ENCODE results near the gene XRN2. TPM values are rescaled to one million over a fixed set of nuclear protein-coding genes. Genes with fewer than 3 reads are reported as not detected.

XRN2 gene
- total RNA-seq, 1 experiment from 2014 or later = 77.7 TPM

DNA sequence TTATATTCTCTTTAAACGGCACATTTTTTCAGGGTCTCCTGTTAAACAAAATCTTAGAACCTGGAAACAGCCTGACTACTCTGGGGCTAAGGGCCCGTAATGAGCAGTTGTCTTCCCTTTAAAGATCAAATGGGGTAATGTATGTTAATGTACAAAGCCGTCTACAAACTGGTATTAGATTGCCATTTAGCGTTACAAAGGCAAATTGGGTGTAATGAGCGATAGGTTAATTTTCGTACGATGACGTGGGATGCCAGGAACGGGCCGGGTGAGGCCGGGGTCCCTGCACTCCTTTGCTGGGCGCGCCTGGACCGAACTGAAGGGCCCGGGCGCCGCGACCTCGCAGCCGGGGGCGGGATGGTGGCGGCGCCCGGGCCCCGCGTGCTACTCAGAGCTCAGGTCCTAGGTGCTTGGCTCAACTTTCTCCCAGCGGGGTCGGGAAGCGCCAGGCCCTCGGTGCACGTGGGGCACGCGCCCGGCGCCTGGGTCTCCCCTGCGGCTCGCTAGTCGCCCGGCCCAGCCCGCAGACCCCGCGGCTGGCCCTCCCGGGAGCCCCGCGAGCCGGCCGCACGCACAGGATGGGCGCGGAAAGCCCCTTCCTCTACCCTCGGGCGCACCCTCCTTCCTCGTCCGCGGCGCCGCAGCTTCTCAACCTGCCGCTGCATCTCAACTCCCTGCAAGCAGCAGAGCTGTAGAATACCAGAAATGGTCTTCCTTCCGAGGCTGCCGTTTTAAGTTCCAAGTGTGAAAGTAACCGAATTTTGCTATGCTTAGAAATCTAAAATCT is 88.2 kb downstream of the XRN2 start:
- ATAC-seq (peak; percentile 12; the same call in 1 of the 2 replicates), DNase-seq (ENCODE audit: low read depth, low spot score) (no peak)
- no peaks in the 10 kb centered on the region for H3K4me1 ChIP-seq (ENCODE audit: control insufficient read depth, insufficient read depth, low read length)
- no peak overlapping the region for H3K27ac ChIP-seq (ENCODE audit: low read length)
- ChIA-PET POLR2A (no interaction called here), CTCF (no interaction called here)
- in situ Hi-C loops (cut with HindIII; ENCODE audit: low pct_unique_long_range_greater_than_20kb, low sequenced_read_pairs) (no loop called here), intact Hi-C loops (cut with micrococcal nuclease; ENCODE audit: unreplicated experiment) (no loop called here)
- no TSS peak for BruUV-seq (replicated peaks)
- H3K9me3 ChIP-seq (ENCODE audit: control insufficient read depth, insufficient read depth, low read depth, low read length) = no peaks in the 10 kb centered on the region
- TF ChIP-seq TCF7L2 (IDR thresholded peaks at IDR 0.05; ENCODE audit: low read depth, low read length) (no peak), SIN3A (IDR thresholded peaks at IDR 0.05; ENCODE audit: borderline replicate concordance, insufficient read depth, low read depth, low read length) (no peak), POLR2AphosphoS5 (IDR thresholded peaks at IDR 0.05; ENCODE audit: low read depth, low read length) (no peak), REST (IDR thresholded peaks at IDR 0.05; ENCODE audit: insufficient read depth in 1 of 2, low read depth in 2 of 2, low read length in 1 of 2) (no peak)
- TF ChIP-seq, protein P1, sequence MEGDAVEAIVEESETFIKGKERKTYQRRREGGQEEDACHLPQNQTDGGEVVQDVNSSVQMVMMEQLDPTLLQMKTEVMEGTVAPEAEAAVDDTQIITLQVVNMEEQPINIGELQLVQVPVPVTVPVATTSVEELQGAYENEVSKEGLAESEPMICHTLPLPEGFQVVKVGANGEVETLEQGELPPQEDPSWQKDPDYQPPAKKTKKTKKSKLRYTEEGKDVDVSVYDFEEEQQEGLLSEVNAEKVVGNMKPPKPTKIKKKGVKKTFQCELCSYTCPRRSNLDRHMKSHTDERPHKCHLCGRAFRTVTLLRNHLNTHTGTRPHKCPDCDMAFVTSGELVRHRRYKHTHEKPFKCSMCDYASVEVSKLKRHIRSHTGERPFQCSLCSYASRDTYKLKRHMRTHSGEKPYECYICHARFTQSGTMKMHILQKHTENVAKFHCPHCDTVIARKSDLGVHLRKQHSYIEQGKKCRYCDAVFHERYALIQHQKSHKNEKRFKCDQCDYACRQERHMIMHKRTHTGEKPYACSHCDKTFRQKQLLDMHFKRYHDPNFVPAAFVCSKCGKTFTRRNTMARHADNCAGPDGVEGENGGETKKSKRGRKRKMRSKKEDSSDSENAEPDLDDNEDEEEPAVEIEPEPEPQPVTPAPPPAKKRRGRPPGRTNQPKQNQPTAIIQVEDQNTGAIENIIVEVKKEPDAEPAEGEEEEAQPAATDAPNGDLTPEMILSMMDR (IDR thresholded peaks at IDR 0.05) = no peak
- H3K4me3 ChIP-seq (ENCODE audit: low read depth in 2 of 2, low read length in 2 of 2) = no peak overlapping the region
- no peaks in the 10 kb centered on the region for H3K27me3 ChIP-seq (ENCODE audit: control insufficient read depth, insufficient read depth, low read length)
- peaks cover 9% of the 10 kb centered on the region for H3K36me3 ChIP-seq (ENCODE audit: control insufficient read depth, insufficient read depth, low read length)

DNA sequence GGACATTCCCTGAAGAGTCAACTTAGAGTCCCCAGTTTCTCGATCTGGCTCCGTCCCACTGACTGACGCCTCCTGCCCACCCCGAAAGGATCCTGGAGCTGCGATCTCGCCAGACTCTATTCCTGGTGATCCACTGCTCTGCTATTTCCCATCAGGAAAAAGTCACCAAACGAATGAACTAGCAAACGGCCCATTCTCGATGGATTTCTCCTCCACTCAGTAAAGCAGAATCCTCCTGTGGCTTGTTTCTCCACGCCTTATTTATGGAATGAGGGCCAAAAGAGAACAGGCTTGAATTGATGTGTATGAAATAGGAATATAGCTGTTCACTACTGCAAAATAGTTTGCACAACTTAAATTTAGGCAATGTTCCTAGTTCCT is 88.8 kb downstream of the XRN2 start:
- TF ChIP-seq SIN3A (IDR thresholded peaks at IDR 0.05; ENCODE audit: borderline replicate concordance, insufficient read depth, low read depth, low read length) = no peak
- TF ChIP-seq REST (IDR thresholded peaks at IDR 0.05; ENCODE audit: insufficient read depth in 1 of 2, low read depth in 2 of 2, low read length in 1 of 2) = no peak
- no peak for TF ChIP-seq TCF7L2 (IDR thresholded peaks at IDR 0.05; ENCODE audit: low read depth, low read length)
- TF ChIP-seq, protein P1 (IDR thresholded peaks at IDR 0.05) = no peak
- TF ChIP-seq POLR2AphosphoS5 (IDR thresholded peaks at IDR 0.05; ENCODE audit: low read depth, low read length) = no peak
- ChIA-PET CTCF (no interaction called here), POLR2A (no interaction called here)
- no peak overlapping the region for H3K27ac ChIP-seq (ENCODE audit: low read length)
- BruUV-seq (replicated peaks) = no TSS peak
- intact Hi-C loops (cut with micrococcal nuclease; ENCODE audit: unreplicated experiment) = no loop called here
- no peaks in the 10 kb centered on the region for H3K9me3 ChIP-seq (ENCODE audit: control insufficient read depth, insufficient read depth, low read depth, low read length)
- in situ Hi-C loops (cut with HindIII; ENCODE audit: low pct_unique_long_range_greater_than_20kb, low sequenced_read_pairs) = no loop called here
- no peak overlapping the region for H3K4me3 ChIP-seq (ENCODE audit: low read depth in 2 of 2, low read length in 2 of 2)
- no peaks in the 10 kb centered on the region for H3K4me1 ChIP-seq (ENCODE audit: control insufficient read depth, insufficient read depth, low read length)
- no peaks in the 10 kb centered on the region for H3K27me3 ChIP-seq (ENCODE audit: control insufficient read depth, insufficient read depth, low read length)
- H3K36me3 ChIP-seq (ENCODE audit: control insufficient read depth, insufficient read depth, low read length) = peaks cover 8% of the 10 kb centered on the region
- no peak for ATAC-seq
- DNase-seq (ENCODE audit: low read depth, low spot score) = no peak
